ENCODE data around the gene BMP6.

Gene BMP6

GRCh38 chr6:7725849-7726415, at the start of gene BMP6:
Gene BMP6, plus strand, starts transcription at chr6:7726099. Its CDS starts 857 bp downstream, at chr6:7726956.
- DNase-seq = peak; percentile 55 to 81

GRCh38 chr6:7677229-7677628, 48.7 kb upstream of the BMP6 start:
- no peak for DNase-seq

- no peak for DNase-seq
Observed at GRCh38 chr6:7680393-7681075, 45.4 kb upstream of the BMP6 start.

- no peak for DNase-seq
Observed at GRCh38 chr6:7681449-7681848, 44.5 kb upstream of the BMP6 start.

- no peak for DNase-seq
Observed at GRCh38 chr6:7684076-7684475, 41.8 kb upstream of the BMP6 start.

GRCh38 chr6:7684843-7685242, 41.1 kb upstream of the BMP6 start:
- no peak for DNase-seq

GRCh38 chr6:7685276-7685675, 40.6 kb upstream of the BMP6 start:
- no peak for DNase-seq

- DNase-seq = no peak
Observed at GRCh38 chr6:7687145-7688111, 38.5 kb upstream of the BMP6 start.

GRCh38 chr6:7691021-7691420, 34.9 kb upstream of the BMP6 start:
- no peak for DNase-seq

- no peak for DNase-seq
Observed at GRCh38 chr6:7691675-7692452, 34.0 kb upstream of the BMP6 start.

- no peak for DNase-seq
Observed at GRCh38 chr6:7692453-7692784, 33.5 kb upstream of the BMP6 start.

GRCh38 chr6:7693827-7694226, 32.1 kb upstream of the BMP6 start:
- DNase-seq = no peak

- DNase-seq = no peak
Observed at GRCh38 chr6:7696061-7696460, 29.8 kb upstream of the BMP6 start.

GRCh38 chr6:7697432-7697819, 28.5 kb upstream of the BMP6 start:
- DNase-seq = no peak

- DNase-seq = no peak
Observed at GRCh38 chr6:7697820-7698623, 27.9 kb upstream of the BMP6 start.

- DNase-seq = no peak
Observed at GRCh38 chr6:7701212-7701834, 24.6 kb upstream of the BMP6 start.

- no peak for DNase-seq
Observed at GRCh38 chr6:7703148-7703680, 22.7 kb upstream of the BMP6 start.

- DNase-seq = no peak
Observed at GRCh38 chr6:7705483-7705882, 20.4 kb upstream of the BMP6 start.

- DNase-seq = no peak
Observed at GRCh38 chr6:7706269-7706668, 19.6 kb upstream of the BMP6 start.

- DNase-seq = no peak
Observed at GRCh38 chr6:7707787-7708186, 18.1 kb upstream of the BMP6 start.

GRCh38 chr6:7719364-7719850, 6.5 kb upstream of the BMP6 start:
- DNase-seq = no peak
